GM19239 (cell line): ENCODE results near the gene BTBD16.

ENCODE experiments used
- DNase-seq: peaks from one replicate; pipeline ENCODE4 v3.0.0; 2011; ENCODE audit warnings: low spot score; ENCODE audit not compliant: insufficient read length
- FAIRE-seq: peaks from 2 replicates; lab custom pipeline; 2011; peaks lifted over from hg19 to GRCh38; lab: Jason Lieb, UNC

The BTBD16 gene

GRCh38 chr10:122246830-122247520, 24.1 kb upstream of the BTBD16 start:
- no peak for DNase-seq
- FAIRE-seq, result no peak

- DNase-seq, result no peak
- no peak for FAIRE-seq
Measured at GRCh38 chr10:122248356-122249302, 22.5 kb upstream of the BTBD16 start.

GRCh38 chr10:122249303-122249850, 21.7 kb upstream of the BTBD16 start:
- no peak for FAIRE-seq

GRCh38 chr10:122249991-122250750, 20.9 kb upstream of the BTBD16 start:
- DNase-seq (no peak), FAIRE-seq (no peak)

More at GRCh38 chr10:122249303-122249850, 21.7 kb upstream of the BTBD16 start:
- no peak for DNase-seq

GRCh38 chr10:122251459-122252255, 19.4 kb upstream of the BTBD16 start:
- DNase-seq, result no peak
- no peak for FAIRE-seq

- no peak for FAIRE-seq
Measured at GRCh38 chr10:122252805-122253204, 18.3 kb upstream of the BTBD16 start.

GRCh38 chr10:122253605-122254004, 17.5 kb upstream of the BTBD16 start:
- no peak for FAIRE-seq
- no peak for DNase-seq

More at GRCh38 chr10:122252805-122253204, 18.3 kb upstream of the BTBD16 start:
- no peak for DNase-seq

GRCh38 chr10:122254831-122255230, 16.3 kb upstream of the BTBD16 start:
- no peak for FAIRE-seq
- DNase-seq, result no peak

GRCh38 chr10:122255509-122256301, 15.4 kb upstream of the BTBD16 start:
- DNase-seq (no peak), FAIRE-seq (no peak)

GRCh38 chr10:122257041-122257440, 14.1 kb upstream of the BTBD16 start:
- no peak for FAIRE-seq
- DNase-seq, result no peak

- FAIRE-seq (no peak), DNase-seq (no peak)
Measured at GRCh38 chr10:122258136-122259074, 12.7 kb upstream of the BTBD16 start.

- no peak for FAIRE-seq
Measured at GRCh38 chr10:122259075-122259466, 12.0 kb upstream of the BTBD16 start.

GRCh38 chr10:122261584-122261983, 9.5 kb upstream of the BTBD16 start:
- no peak for DNase-seq
- FAIRE-seq, result no peak

More at GRCh38 chr10:122259075-122259466, 12.0 kb upstream of the BTBD16 start:
- no peak for DNase-seq

GRCh38 chr10:122263971-122264370, 7.1 kb upstream of the BTBD16 start:
- FAIRE-seq, result no peak
- DNase-seq, result no peak

GRCh38 chr10:122264436-122264835, 6.7 kb upstream of the BTBD16 start:
- DNase-seq, result no peak
- no peak for FAIRE-seq

- FAIRE-seq, result no peak
- DNase-seq, result no peak
Measured at GRCh38 chr10:122264931-122265330, 6.2 kb upstream of the BTBD16 start.

GRCh38 chr10:122265896-122266295, 5.2 kb upstream of the BTBD16 start:
- FAIRE-seq, result no peak
- no peak for DNase-seq
